Adrenal gland (tissue), 12 donors: ENCODE results near the gene ROR2. TPM values are rescaled to one million over a fixed set of nuclear protein-coding genes. Genes with fewer than 3 reads are reported as not detected.

Experiments used
- DNase-seq, 7 donors: peaks; one replicate each; pipeline ENCODE4 v3.0.0-alpha.2; 2019 to 2020
- H3K27ac ChIP-seq, 5 donors: fragments of 200-600 bp; sonication (generic) in 4 of 5; 1 replicate in 3 of 5; 2 replicates in 2 of 5; pipeline versions ENCODE4 v1.5.1 to v1.8.0; 2016 to 2020; ENCODE audit warnings: mild to moderate bottlenecking in 1 of 5
- H3K27me3 ChIP-seq: fragments of 200-600 bp; 2 replicates; pipeline ENCODE4 v1.8.0; 2021
- H3K36me3 ChIP-seq, 2 donors: fragments of 200-600 bp; replicated peaks in 1 of 2; 1 replicate in 1 of 2; 2 replicates in 1 of 2; pipeline versions ENCODE4 v1.5.1 to v1.8.0; 2018 to 2022
- H3K4me1 ChIP-seq, 2 donors: fragments of 200-600 bp; replicated peaks in 1 of 2; 1 replicate in 1 of 2; 2 replicates in 1 of 2; pipeline versions ENCODE4 v1.5.1 to v1.8.0; 2018 to 2021
- H3K4me3 ChIP-seq, 4 donors: fragments of 200-600 bp; sonication (generic) in 3 of 4; one replicate each; pipeline ENCODE4 v1.5.1; 2016 to 2018
- H3K9me3 ChIP-seq, 3 donors: fragments of 200-600 bp; sonication (generic) in 1 of 3; replicated peaks in 1 of 3; 1 replicate in 2 of 3; 2 replicates in 1 of 3; pipeline versions ENCODE4 v1.5.1 to v1.8.0; 2016 to 2021
- POLR2A ChIP-seq, 2 donors: fragments of 450-650 bp; IDR thresholded peaks; one replicate each; pipeline ENCODE4 v1.6.1; 2017; ENCODE audit warnings: antibody characterized with exemption in 2 of 2, mild to moderate bottlenecking in 2 of 2, moderate library complexity in 1 of 2
- WGBS, 4 donors: extraction: QIAGEN DNeasy Blood & Tissue Kit in 2 of 4; methylation state at CpG; one replicate each; pipeline versions ENCODE4 v1.1.5 to v1.1.7; 2013 to 2017; 5-methylcytosine and 5-hydroxymethylcytosine counted together
- intact Hi-C, 2 donors: fragments of 100-400 bp; cut with DNase I; formaldehyde crosslinking; loops; one replicate each; pipeline versions ENCODE4 v1.14.1 to v1.15.0; 2022 to 2023
- polyA plus RNA-seq, 3 donors: library from polyadenylated mRNA; stranded (reverse); fragments of 200-250 nt in 2 of 3; fragments of 350-450 nt in 1 of 3; fragmentation: Illumina TruSeq in 1 of 3; extraction: RNeasy Lipid Tissue Mini Kit (QIAGEN cat#74804) in 1 of 3; gene quantifications; one replicate each; pipeline ENCODE4 v1.2.3, GENCODE V29; 2013 to 2014
- total RNA-seq, 9 donors: library from RNA; depleted of rRNA in 4 of 9; stranded (reverse); fragments of >200 nt in 4 of 9; fragments of 120-200 nt in 1 of 9; fragmentation: NEBNext Ultra II Directional in 1 of 9; extraction: Animal tissue kit (Norgen Biotek cat#: 25700) in 1 of 9; gene quantifications; one replicate each; pipeline versions ENCODE4 v1.1.0 to v1.2.4, GENCODE V29; 2013 to 2023
- TF ChIP-seq, protein P1 (sequence below), 6 experiments: fragments of 450-650 bp in 4 of 6; fragments of 200-600 bp in 2 of 6; sonication (generic) in 1 of 6; IDR thresholded peaks; 1 replicate in 5 of 6; 2 replicates in 1 of 6; pipeline versions ENCODE4 v1.5.1 to v1.8.0; 2016 to 2021; ENCODE audit warnings: antibody characterized with exemption in 6 of 6, mild to moderate bottlenecking in 2 of 6, moderate library complexity in 1 of 6
- donor health status: healthy with polysubstance abuse.
- donor health status: Bipolar disorder and iron deficiency.
- donor health status: DM: yes; HTN: yes; CAD: no.
- donor health status: DM: no; HTN: no; CAD: no.
- donor health status: DM: no; HTN: no; CAD: no.
- donor health status: DM: yes; HTN: yes; CAD: no.

ROR2 gene
- total and polyA plus RNA-seq, 12 donors = 3.9 to 23.9 (median 11.4) TPM

DNA sequence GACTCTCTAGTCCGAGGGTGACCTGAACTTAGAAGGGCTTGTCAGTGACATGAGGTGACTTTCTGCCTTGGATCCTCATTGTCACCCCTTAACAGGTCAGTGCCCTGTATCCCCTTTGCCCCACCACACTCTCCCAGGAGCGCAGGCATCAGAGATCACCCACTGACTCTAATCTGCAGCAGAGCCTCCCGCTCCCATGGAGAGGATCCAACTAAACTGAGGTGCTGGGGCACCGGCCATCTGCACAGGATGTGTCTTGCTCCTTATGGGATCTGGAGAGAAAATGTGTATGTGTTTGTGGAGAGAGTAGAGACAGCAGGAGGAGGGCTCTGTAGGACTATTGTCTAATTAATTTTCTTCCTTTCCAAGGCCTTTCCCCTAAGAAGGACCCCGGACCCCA, 213.7 kb downstream of the ROR2 start:
- Histone ChIP-seq H3K4me1 (peaks cover 0 to 5% of the 10 kb centered on the region in 2 donors), H3K9me3 (no peaks in the 10 kb centered on the region), H3K36me3 (no peaks in the 10 kb centered on the region), H3K27ac (no peak overlapping the region), H3K4me3 (no peak overlapping the region), H3K27me3 (no peaks in the 10 kb centered on the region)
- 84 to 93% (median 89%) methylated on average over 4 to 5 of the region's 5 CpGs for WGBS, 4 donors
- DNase-seq = no peak
- intact Hi-C loops = loop anchor here in 1 of 2 donors (10.0 kb wide), 1 partner anchor 822 kb away; no protein-coding TSS in a partner anchor
- TF ChIP-seq, protein P1, sequence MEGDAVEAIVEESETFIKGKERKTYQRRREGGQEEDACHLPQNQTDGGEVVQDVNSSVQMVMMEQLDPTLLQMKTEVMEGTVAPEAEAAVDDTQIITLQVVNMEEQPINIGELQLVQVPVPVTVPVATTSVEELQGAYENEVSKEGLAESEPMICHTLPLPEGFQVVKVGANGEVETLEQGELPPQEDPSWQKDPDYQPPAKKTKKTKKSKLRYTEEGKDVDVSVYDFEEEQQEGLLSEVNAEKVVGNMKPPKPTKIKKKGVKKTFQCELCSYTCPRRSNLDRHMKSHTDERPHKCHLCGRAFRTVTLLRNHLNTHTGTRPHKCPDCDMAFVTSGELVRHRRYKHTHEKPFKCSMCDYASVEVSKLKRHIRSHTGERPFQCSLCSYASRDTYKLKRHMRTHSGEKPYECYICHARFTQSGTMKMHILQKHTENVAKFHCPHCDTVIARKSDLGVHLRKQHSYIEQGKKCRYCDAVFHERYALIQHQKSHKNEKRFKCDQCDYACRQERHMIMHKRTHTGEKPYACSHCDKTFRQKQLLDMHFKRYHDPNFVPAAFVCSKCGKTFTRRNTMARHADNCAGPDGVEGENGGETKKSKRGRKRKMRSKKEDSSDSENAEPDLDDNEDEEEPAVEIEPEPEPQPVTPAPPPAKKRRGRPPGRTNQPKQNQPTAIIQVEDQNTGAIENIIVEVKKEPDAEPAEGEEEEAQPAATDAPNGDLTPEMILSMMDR (IDR thresholded peaks at IDR 0.05) = no peak
- no peak for TF ChIP-seq POLR2A (IDR thresholded peaks at IDR 0.05)

DNA sequence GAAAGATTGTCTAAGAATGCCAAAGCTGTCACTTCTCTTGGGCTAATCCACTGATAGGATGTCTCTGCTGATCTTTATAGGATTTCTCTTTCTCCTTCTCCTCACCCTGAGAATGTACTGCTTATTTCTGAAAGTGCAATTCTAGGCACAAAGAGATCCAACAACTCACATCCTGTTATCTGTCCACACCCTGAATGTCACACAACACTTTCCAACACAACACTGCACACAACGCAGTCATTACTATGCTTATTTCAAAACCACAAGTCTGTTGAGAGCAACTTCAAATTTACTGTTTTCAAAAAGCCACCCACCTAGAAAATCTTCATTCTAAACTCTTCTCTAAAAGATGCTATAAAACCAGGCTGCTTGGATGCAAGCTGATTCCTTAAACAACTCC, 215.0 kb downstream of the ROR2 start:
- 91 to 97% (median 95%) methylated on average over 1 of the region's 1 CpG for WGBS, 4 donors
- no peak for DNase-seq
- peaks cover 0 to 5% of the 10 kb centered on the region in 2 donors for H3K4me1 ChIP-seq
- no peak for TF ChIP-seq POLR2A (IDR thresholded peaks at IDR 0.05)
- TF ChIP-seq, protein P1 (IDR thresholded peaks at IDR 0.05) = no peak
- intact Hi-C loops = loop anchor here in 1 of 2 donors (10.0 kb wide), 1 partner anchor 820 kb away; no protein-coding TSS in a partner anchor
- H3K27ac ChIP-seq = no peak overlapping the region
- H3K4me3 ChIP-seq = no peak overlapping the region
- no peaks in the 10 kb centered on the region for H3K27me3 ChIP-seq
- H3K36me3 ChIP-seq = peaks cover 0 to 3% of the 10 kb centered on the region in 2 donors
- no peaks in the 10 kb centered on the region for H3K9me3 ChIP-seq

DNA sequence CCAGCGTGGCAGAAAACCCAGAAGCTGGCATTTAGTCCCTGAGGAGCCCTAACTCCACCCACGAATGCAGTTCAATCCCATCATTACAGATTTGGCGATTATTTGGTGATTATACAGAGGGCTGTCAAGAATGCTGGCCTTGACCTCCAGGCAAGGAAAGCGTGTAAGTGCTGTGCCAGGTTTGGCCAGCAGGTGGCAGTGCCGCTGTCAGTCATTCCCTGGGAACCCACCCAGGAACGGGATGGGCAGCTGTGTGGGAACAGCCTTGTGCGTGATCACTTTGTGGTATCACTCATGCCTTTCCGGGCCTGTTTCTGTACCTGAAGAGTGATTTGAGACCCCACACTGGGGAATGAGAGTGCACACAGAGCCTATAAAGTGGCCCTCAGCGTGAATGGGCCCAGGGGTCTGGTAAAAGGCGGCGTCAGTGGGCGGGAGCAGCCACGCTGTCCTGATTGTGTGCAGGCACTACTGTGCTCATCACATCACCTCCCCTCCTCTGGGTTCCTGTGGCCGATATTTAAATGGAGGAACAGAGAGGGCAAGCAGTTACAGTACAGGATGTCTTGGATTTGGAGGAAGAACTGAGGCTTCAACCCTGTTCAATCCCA, 215.6 kb downstream of the ROR2 start:
- WGBS, 4 donors = 43 to 57% (median 47%) methylated on average over 11 to 14 of the region's 14 CpGs
- TF ChIP-seq, protein P1 (IDR thresholded peaks at IDR 0.05) = peak; percentile 70 to 92 (median 82)
- no peak for TF ChIP-seq POLR2A (IDR thresholded peaks at IDR 0.05)
- Histone ChIP-seq H3K27ac (no peak overlapping the region), H3K4me1 (peaks cover 0 to 5% of the 10 kb centered on the region in 2 donors), H3K36me3 (peaks cover 0 to 3% of the 10 kb centered on the region in 2 donors), H3K9me3 (no peaks in the 10 kb centered on the region), H3K27me3 (no peaks in the 10 kb centered on the region), H3K4me3 (no peak overlapping the region)
- intact Hi-C loops = loop anchor here in 1 of 2 donors (10.0 kb wide), 1 partner anchor 820 kb away; no protein-coding TSS in a partner anchor
- peak; percentile 52 to 88 (median 75) for DNase-seq

DNA sequence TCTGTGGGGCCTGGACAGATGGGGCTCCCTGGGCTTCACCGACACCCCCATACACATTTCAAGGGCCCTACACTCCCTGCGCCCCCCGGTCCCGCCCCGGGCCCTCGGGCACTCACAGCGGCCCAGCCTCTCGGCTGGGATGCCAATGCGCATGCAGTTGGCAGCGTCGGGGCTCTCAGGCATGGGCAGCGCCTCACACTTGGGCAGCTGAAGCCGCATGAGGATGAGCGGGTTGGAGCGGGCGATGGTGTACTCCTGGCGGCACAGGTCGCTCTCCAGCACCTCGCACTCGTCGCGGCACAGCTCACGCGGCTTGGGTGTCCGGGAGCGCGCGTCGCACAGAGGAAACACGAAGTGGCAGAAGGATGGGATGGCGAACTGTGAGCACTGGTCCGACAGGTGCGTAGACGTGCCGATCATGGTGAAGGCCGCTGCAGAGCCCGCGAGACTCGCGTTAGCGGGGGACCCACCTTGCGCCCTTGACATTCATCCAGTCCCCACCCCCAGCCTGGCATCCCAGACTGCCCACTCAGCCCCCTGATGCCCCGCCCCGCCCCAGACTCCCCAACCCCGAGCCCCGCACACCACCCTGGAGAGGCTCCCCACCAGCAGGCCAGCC, 216.9 kb downstream of the ROR2 start:
- no peak overlapping the region for H3K27ac ChIP-seq
- H3K4me3 ChIP-seq = no peak overlapping the region
- no peak for DNase-seq
- peaks cover 0 to 3% of the 10 kb centered on the region in 2 donors for H3K36me3 ChIP-seq
- WGBS, 4 donors = 96 to 99% (median 97%) methylated on average over 34 to 46 of the region's 46 CpGs
- TF ChIP-seq, protein P1 (IDR thresholded peaks at IDR 0.05) = no peak
- TF ChIP-seq POLR2A (IDR thresholded peaks at IDR 0.05) = no peak
- H3K27me3 ChIP-seq = no peaks in the 10 kb centered on the region
- intact Hi-C loops = loop anchor here in 1 of 2 donors (10.0 kb wide), 1 partner anchor 818 kb away; no protein-coding TSS in a partner anchor
- H3K9me3 ChIP-seq = no peaks in the 10 kb centered on the region
- peaks cover 0 to 5% of the 10 kb centered on the region in 2 donors for H3K4me1 ChIP-seq
